ENCODE results near the gene ITSN1. TPM values are rescaled to one million over a fixed set of nuclear protein-coding genes. Genes with fewer than 3 reads are reported as not detected.

ITSN1 gene
- total RNA-seq, 2 experiments from 2014 or later, result 3.6 to 6.6 TPM

GRCh38 chr21:33948951-33949444, 306.7 kb downstream of the ITSN1 start:
- H3K27ac Mint-ChIP-seq, result peak overlapping the region; percentile 98
- peak overlapping the region; percentile 72 for H3K4me3 Mint-ChIP-seq
- H3K4me1 Mint-ChIP-seq, result peaks cover 80% of the 10 kb centered on the region
- DNase-seq, result no peak
- H3K9me3 Mint-ChIP-seq, result peaks cover 19% of the 10 kb centered on the region
- H3K36me3 Mint-ChIP-seq, result peaks cover 59% of the 10 kb centered on the region
- peaks cover 5% of the 10 kb centered on the region for H3K27me3 Mint-ChIP-seq

Other genes starting within 250 kb of the ITSN1 start
- gene IFNGR2, start 239.1 kb upstream of the ITSN1 start, total RNA-seq, result 1 to 10 TPM; 5.6 to 5.7 TPM
- 10 to 100 TPM; 14.6 to 15.7 TPM for gene TMEM50B, start 162.5 kb upstream of the ITSN1 start, total RNA-seq
- under 1 TPM; 0.23 to 0.58 TPM for gene DNAJC28, start 150.8 kb upstream of the ITSN1 start, total RNA-seq
- 100 to 1,000 TPM; 259 to 265 TPM for gene GART, start 100.4 kb upstream of the ITSN1 start, total RNA-seq
- gene SON, start 99.5 kb upstream of the ITSN1 start, total RNA-seq, result 100 to 1,000 TPM; 283 to 328 TPM
- 10 to 100 TPM; 38.7 to 41.9 TPM for gene DONSON, start 53.8 kb upstream of the ITSN1 start, total RNA-seq
- 10 to 100 TPM; 22.7 to 29.6 TPM for gene CRYZL1, start 760 bp upstream of the ITSN1 start, total RNA-seq